ENCODE results near the gene USP1. TPM values are rescaled to one million over a fixed set of nuclear protein-coding genes. Genes with fewer than 3 reads are reported as not detected.

The USP1 gene
- total RNA-seq, 2 experiments from 2014 or later, result 26.2 to 28.3 TPM

DNA sequence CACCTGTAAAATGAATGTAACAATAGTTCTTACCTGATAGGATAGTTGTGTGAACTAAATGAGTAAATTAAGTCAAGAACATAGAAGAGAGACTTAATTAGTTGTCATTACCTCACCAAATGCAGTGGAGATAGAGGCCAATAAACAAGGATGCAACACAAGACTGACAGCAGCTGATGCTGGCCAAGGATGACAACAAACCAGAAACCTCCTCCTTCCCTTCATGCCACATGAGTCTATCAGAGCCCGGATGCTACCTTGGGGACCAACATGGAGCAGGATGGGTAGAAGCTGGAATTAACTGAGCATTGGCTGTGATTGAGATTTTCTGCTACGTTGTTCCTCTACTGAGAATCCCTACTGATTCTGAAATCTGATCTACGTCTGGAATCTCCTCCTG lies 30.3 kb upstream of the USP1 start:
- no peak overlapping the region for H3K4me3 Mint-ChIP-seq
- ChIA-PET POLR2A (interaction anchor here (0.9 kb wide), 1 partner anchor 231 kb away, joined by 3 read pairs; no protein-coding TSS in a partner anchor), CTCF (interaction anchor here (1.3 to 3.1 kb wide), 2 partner anchors 231 kb away, joined by 4 to 10 read pairs; no protein-coding TSS in a partner anchor)
- no peaks in the 10 kb centered on the region for H3K36me3 Mint-ChIP-seq (ENCODE audit: low read depth)
- DNase-seq (no peak), ATAC-seq (ENCODE audit: poor library complexity) (no peak)
- no peak overlapping the region for H3K27ac ChIP-seq (ENCODE audit: low read depth in 1 of 2, low read length in 2 of 2)
- no peaks in the 10 kb centered on the region for H3K27me3 ChIP-seq (ENCODE audit: control insufficient read depth in 1 of 2, insufficient read depth in 2 of 2, low read length in 2 of 2)
- H3K36me3 ChIP-seq (ENCODE audit: insufficient read depth, low read length), result no peaks in the 10 kb centered on the region
- H3K27ac Mint-ChIP-seq, result no peak overlapping the region
- H3K4me3 ChIP-seq (ENCODE audit: low read length), result no peak overlapping the region
- no peaks in the 10 kb centered on the region for H3K4me1 Mint-ChIP-seq (ENCODE audit: low read depth)
- H3K4me1 ChIP-seq (ENCODE audit: insufficient read depth, low read length), result no peaks in the 10 kb centered on the region
- no peaks in the 10 kb centered on the region for H3K9me3 ChIP-seq (ENCODE audit: control insufficient read depth in 1 of 2, insufficient read depth in 1 of 2, low read length in 2 of 2)
- H3K9me3 Mint-ChIP-seq, result no peaks in the 10 kb centered on the region
- intact Hi-C loops (cut with DNase I, micrococcal nuclease), result loop anchor here (2.0 to 5.0 kb wide), 3 partner anchors 324 to 341 kb away; no protein-coding TSS in a partner anchor
- TF ChIP-seq, protein P1, sequence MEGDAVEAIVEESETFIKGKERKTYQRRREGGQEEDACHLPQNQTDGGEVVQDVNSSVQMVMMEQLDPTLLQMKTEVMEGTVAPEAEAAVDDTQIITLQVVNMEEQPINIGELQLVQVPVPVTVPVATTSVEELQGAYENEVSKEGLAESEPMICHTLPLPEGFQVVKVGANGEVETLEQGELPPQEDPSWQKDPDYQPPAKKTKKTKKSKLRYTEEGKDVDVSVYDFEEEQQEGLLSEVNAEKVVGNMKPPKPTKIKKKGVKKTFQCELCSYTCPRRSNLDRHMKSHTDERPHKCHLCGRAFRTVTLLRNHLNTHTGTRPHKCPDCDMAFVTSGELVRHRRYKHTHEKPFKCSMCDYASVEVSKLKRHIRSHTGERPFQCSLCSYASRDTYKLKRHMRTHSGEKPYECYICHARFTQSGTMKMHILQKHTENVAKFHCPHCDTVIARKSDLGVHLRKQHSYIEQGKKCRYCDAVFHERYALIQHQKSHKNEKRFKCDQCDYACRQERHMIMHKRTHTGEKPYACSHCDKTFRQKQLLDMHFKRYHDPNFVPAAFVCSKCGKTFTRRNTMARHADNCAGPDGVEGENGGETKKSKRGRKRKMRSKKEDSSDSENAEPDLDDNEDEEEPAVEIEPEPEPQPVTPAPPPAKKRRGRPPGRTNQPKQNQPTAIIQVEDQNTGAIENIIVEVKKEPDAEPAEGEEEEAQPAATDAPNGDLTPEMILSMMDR (IDR thresholded peaks at IDR 0.05), result no peak
- H3K27me3 Mint-ChIP-seq, result no peaks in the 10 kb centered on the region

DNA sequence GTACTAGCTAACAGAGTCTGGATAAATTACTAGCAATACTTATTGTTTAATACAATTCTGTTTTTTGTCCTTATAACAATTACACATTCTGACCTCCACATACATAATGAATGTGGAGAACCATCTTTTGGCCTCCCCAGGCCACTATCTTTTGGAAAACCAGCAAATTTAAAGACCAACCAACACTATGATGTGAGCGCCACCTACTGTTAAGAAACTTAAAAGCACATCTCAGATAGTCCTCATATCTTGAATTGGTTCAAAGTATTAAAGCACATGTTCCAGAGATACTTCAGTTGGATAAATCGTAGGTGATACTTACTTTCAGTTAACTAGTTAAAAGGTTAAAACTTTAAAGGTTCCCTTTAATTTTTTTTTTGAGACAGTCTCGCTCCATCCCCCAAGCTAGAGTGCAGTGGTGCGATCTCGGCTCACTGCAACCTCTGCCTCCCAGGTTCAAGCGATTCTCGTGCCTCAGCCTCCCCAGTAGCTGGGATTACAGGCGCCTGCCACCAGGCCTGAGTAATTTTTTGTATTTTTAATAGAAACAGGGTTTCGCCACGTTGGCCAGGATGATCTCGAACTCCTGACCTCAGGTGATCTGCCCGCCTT lies 29.3 kb upstream of the USP1 start:
- TF ChIP-seq, protein P1 (IDR thresholded peaks at IDR 0.05), result peak; percentile 96
- no peaks in the 10 kb centered on the region for H3K27me3 ChIP-seq (ENCODE audit: control insufficient read depth in 1 of 2, insufficient read depth in 2 of 2, low read length in 2 of 2)
- no peak overlapping the region for H3K4me3 Mint-ChIP-seq
- POLR2A ChIA-PET, result interaction anchor here (0.6 to 0.9 kb wide), 2 partner anchors 232 to 308 kb away, joined by 3 read pairs; no protein-coding TSS in a partner anchor
- H3K4me1 ChIP-seq (ENCODE audit: insufficient read depth, low read length), result no peaks in the 10 kb centered on the region
- ATAC-seq (ENCODE audit: poor library complexity) (peak; percentile 46), DNase-seq (peak in 5 of 14 experiments; percentile 5 to 73 (median 45))
- H3K27me3 Mint-ChIP-seq, result no peaks in the 10 kb centered on the region
- H3K9me3 Mint-ChIP-seq, result no peaks in the 10 kb centered on the region
- CTCF ChIA-PET, result interaction anchor here (1.3 kb wide), 1 partner anchor 232 kb away, joined by 4 read pairs; no protein-coding TSS in a partner anchor
- H3K9me3 ChIP-seq (ENCODE audit: control insufficient read depth in 1 of 2, insufficient read depth in 1 of 2, low read length in 2 of 2), result no peaks in the 10 kb centered on the region
- no peaks in the 10 kb centered on the region for H3K36me3 Mint-ChIP-seq (ENCODE audit: low read depth)
- no peaks in the 10 kb centered on the region for H3K36me3 ChIP-seq (ENCODE audit: insufficient read depth, low read length)
- H3K4me3 ChIP-seq (ENCODE audit: low read length), result no peak overlapping the region
- H3K4me1 Mint-ChIP-seq (ENCODE audit: low read depth), result no peaks in the 10 kb centered on the region
- intact Hi-C loops (cut with DNase I, micrococcal nuclease), result loop anchor here (1.0 to 5.0 kb wide), 5 partner anchors 135 to 340 kb away; no protein-coding TSS in a partner anchor
- no peak overlapping the region for H3K27ac Mint-ChIP-seq
- no peak overlapping the region for H3K27ac ChIP-seq (ENCODE audit: low read depth in 1 of 2, low read length in 2 of 2)

DNA sequence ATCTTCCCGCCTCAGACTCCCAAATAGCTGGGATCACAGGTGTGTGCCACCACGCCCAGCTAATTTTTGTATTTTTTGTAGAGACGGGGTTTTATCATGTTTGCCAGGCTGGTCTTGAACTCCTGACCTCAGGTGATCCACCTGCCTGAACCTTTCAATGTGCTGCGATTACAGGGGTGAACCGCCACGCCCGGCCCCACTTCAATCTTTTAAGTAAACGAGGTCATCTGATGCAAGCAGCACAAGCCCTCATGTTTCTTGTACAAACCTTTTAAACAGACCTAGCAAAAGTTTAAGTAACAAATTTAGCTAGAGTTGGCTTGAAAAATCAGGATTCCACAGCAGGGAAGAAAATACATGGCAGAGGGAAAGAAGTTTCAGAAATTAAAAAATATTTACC lies 21.2 kb upstream of the USP1 start:
- Histone ChIP-seq H3K36me3 (ENCODE audit: insufficient read depth, low read length) (no peaks in the 10 kb centered on the region), H3K4me1 (ENCODE audit: insufficient read depth, low read length) (no peaks in the 10 kb centered on the region), H3K9me3 (ENCODE audit: control insufficient read depth in 1 of 2, insufficient read depth in 1 of 2, low read length in 2 of 2) (no peaks in the 10 kb centered on the region), H3K27me3 (ENCODE audit: control insufficient read depth in 1 of 2, insufficient read depth in 2 of 2, low read length in 2 of 2) (peaks cover 0 to 3% of the 10 kb centered on the region in 2 experiments), H3K27ac (ENCODE audit: low read depth in 1 of 2, low read length in 2 of 2) (no peak overlapping the region), H3K4me3 (ENCODE audit: low read length) (no peak overlapping the region)
- TF ChIP-seq, protein P1 (IDR thresholded peaks at IDR 0.05), result no peak
- ATAC-seq (ENCODE audit: poor library complexity) (no peak), DNase-seq (no peak)
- H3K36me3 Mint-ChIP-seq (ENCODE audit: low read depth), result no peaks in the 10 kb centered on the region
- H3K27ac Mint-ChIP-seq, result no peak overlapping the region
- H3K4me1 Mint-ChIP-seq (ENCODE audit: low read depth), result no peaks in the 10 kb centered on the region
- H3K4me3 Mint-ChIP-seq, result no peak overlapping the region
- peaks cover 5% of the 10 kb centered on the region for H3K27me3 Mint-ChIP-seq
- ChIA-PET CTCF (no interaction called here), POLR2A (no interaction called here)
- intact Hi-C loops (cut with DNase I, micrococcal nuclease), result no loop called here
- H3K9me3 Mint-ChIP-seq, result no peaks in the 10 kb centered on the region
